ENCODE results near the gene MYL11.
"Not testable (repeated sequence)": the region's sequence is repeated elsewhere in the genome, so short reads cannot be mapped to it uniquely, and the experiment has no call there.

Gene MYL11

DNA sequence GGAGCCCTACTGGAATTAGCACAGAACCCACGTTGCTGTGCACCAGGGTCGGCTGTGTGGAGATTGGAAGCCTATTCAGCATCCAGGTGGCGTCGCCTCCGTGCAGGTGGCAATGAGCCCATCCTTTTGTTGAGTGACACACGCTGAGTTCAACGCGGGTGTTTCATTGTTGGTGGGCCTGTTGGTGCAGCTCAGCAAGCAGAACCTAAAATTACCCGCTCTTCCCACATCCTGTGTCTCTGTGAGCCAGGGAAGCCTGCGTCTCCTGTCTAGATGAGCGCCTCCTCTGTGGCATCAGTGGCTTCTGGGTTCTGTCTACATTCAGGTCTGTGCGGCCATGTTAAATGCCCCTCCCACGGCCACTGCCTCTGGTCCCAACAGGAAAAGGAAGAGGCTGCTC, 34.0 kb upstream of the MYL11 start:
- TF ChIP-seq, protein P1, sequence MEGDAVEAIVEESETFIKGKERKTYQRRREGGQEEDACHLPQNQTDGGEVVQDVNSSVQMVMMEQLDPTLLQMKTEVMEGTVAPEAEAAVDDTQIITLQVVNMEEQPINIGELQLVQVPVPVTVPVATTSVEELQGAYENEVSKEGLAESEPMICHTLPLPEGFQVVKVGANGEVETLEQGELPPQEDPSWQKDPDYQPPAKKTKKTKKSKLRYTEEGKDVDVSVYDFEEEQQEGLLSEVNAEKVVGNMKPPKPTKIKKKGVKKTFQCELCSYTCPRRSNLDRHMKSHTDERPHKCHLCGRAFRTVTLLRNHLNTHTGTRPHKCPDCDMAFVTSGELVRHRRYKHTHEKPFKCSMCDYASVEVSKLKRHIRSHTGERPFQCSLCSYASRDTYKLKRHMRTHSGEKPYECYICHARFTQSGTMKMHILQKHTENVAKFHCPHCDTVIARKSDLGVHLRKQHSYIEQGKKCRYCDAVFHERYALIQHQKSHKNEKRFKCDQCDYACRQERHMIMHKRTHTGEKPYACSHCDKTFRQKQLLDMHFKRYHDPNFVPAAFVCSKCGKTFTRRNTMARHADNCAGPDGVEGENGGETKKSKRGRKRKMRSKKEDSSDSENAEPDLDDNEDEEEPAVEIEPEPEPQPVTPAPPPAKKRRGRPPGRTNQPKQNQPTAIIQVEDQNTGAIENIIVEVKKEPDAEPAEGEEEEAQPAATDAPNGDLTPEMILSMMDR (IDR thresholded peaks at IDR 0.05; ENCODE audit: low read length), result no peak
- no peak for TF ChIP-seq EZH2phosphoT487 (IDR thresholded peaks at IDR 0.05; ENCODE audit: low read length)
- no peak for TF ChIP-seq EZH2 (optimal IDR thresholded peaks at IDR 0.05; ENCODE audit: low read depth, low read length)
- H3K9me2 ChIP-seq (replicated peaks; ENCODE audit: insufficient read depth, low read length), result no peaks in the 10 kb centered on the region
- H3K4me1 ChIP-seq (ENCODE audit: low read length), result peaks cover 21% of the 10 kb centered on the region
- no peak overlapping the region for H3K4me2 ChIP-seq (ENCODE audit: low read depth, low read length)
- H3K9me3 ChIP-seq (replicated peaks; ENCODE audit: insufficient read depth, low read length), result no peaks in the 10 kb centered on the region
- no peak overlapping the region for H3K4me3 ChIP-seq (ENCODE audit: low read length)
- H3K27me3 ChIP-seq (replicated peaks; ENCODE audit: insufficient read depth, low read length), result no peaks in the 10 kb centered on the region
- DNase-seq, result no peak
- no peak overlapping the region for H3K27ac ChIP-seq (ENCODE audit: low read length)
- peaks cover 13% of the 10 kb centered on the region for H3F3A ChIP-seq (ENCODE audit: insufficient read depth, low read length)
- H4K20me1 ChIP-seq (ENCODE audit: insufficient read depth, low read length), result no peaks in the 10 kb centered on the region
- H3K36me3 ChIP-seq (replicated peaks; ENCODE audit: insufficient read depth, low read length), result no peaks in the 10 kb centered on the region
- H3K79me2 ChIP-seq (ENCODE audit: low read length), result 0 out of 2 replicates have a peak, but pooled peaks cover 6% of the 10 kb centered on the region
- no peak overlapping the region for H2AFZ ChIP-seq (ENCODE audit: low read length)
- no peak overlapping the region for H3K9ac ChIP-seq (ENCODE audit: low read length)

DNA sequence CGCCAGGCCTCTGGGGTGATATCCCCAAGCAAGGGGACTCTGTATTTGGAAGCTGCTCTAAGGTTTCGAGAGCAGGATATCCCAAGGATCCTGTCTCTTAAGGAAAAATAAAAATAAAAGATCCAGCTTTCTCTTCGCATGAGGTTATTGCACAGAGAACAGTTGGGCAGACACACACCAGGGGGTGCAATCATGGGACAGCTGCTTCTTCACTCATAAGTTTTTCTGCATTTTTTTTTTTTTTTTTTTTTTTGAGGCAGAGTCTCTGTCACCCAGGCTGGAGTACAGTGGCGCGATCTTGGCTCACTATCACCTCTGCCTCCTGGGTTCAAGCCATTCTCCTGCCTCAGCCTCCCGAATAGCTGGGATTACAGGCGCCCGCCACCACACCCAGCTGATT, 32.6 kb upstream of the MYL11 start:
- not testable (repeated sequence) for H3K27ac ChIP-seq (ENCODE audit: low read length); H3K36me3 ChIP-seq (replicated peaks; ENCODE audit: insufficient read depth, low read length); H3K9me2 ChIP-seq (replicated peaks; ENCODE audit: insufficient read depth, low read length); H3K79me2 ChIP-seq (ENCODE audit: low read length); H3K4me2 ChIP-seq (ENCODE audit: low read depth, low read length); H3K9ac ChIP-seq (ENCODE audit: low read length); H3K27me3 ChIP-seq (replicated peaks; ENCODE audit: insufficient read depth, low read length); H3K9me3 ChIP-seq (replicated peaks; ENCODE audit: insufficient read depth, low read length); H4K20me1 ChIP-seq (ENCODE audit: insufficient read depth, low read length); H3K4me3 ChIP-seq (ENCODE audit: low read length); H3F3A ChIP-seq (ENCODE audit: insufficient read depth, low read length); H2AFZ ChIP-seq (ENCODE audit: low read length)
- H3K4me1 ChIP-seq (ENCODE audit: low read length), result peaks cover 14% of the 10 kb centered on the region
- TF ChIP-seq, protein P1 (IDR thresholded peaks at IDR 0.05; ENCODE audit: low read length), result 0 out of 2 replicates have a peak, but pooled peaks have one; percentile 7
- DNase-seq, result peak; percentile 13

DNA sequence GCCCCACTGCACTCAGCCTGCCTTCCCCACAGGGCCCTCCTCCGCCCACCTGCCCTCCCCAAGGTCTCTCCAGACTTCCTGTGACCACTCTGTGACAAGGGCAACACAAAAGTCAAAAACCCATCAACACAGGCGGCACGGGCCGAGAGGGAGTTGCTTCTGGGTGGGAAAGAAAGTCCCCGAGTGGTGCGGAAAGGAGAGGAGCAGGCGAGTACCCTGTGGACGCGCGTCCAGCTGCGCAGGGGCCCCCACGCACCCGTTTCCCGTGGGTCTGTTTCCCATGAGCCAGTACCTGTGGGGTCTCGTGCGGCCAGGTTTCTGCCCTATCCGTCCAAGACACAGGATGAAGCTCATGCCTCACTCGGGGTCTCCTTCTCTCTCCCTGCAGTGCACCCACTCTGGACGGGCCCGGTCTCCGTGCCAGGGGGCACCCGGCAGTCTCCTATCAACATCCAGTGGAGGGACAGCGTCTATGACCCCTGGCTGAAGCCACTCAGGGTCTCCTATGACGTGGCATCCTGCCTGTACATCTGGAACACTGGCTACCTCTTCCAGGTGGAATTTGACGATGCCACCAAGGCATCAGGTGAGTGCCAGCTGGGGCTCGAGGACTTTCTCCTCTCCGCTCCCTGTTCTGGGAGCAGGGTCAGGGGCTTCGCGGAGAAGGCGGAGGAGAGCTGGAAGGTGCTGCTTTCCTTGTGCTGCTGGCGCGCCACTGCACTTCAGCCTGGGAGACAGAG, 31.7 kb upstream of the MYL11 start:
- peak overlapping the region; percentile 70; the same call in 1 of the 2 replicates for H3K9ac ChIP-seq (ENCODE audit: low read length)
- no peaks in the 10 kb centered on the region for H3K36me3 ChIP-seq (replicated peaks; ENCODE audit: insufficient read depth, low read length)
- peaks cover 8% of the 10 kb centered on the region; the same call in 1 of the 2 replicates for H3F3A ChIP-seq (ENCODE audit: insufficient read depth, low read length)
- H2AFZ ChIP-seq (ENCODE audit: low read length), result peak overlapping the region; percentile 98
- H3K4me3 ChIP-seq (ENCODE audit: low read length), result peak overlapping the region; percentile 73
- H3K9me2 ChIP-seq (replicated peaks; ENCODE audit: insufficient read depth, low read length), result no peaks in the 10 kb centered on the region
- H3K27ac ChIP-seq (ENCODE audit: low read length), result peak overlapping the region; percentile 78; the same call in 1 of the 2 replicates
- peaks cover 14% of the 10 kb centered on the region for H3K4me1 ChIP-seq (ENCODE audit: low read length)
- no peak for TF ChIP-seq EZH2phosphoT487 (IDR thresholded peaks at IDR 0.05; ENCODE audit: low read length)
- TF ChIP-seq, protein P1 (IDR thresholded peaks at IDR 0.05; ENCODE audit: low read length), result no peak
- no peak for TF ChIP-seq EZH2 (optimal IDR thresholded peaks at IDR 0.05; ENCODE audit: low read depth, low read length)
- H4K20me1 ChIP-seq (ENCODE audit: insufficient read depth, low read length), result no peaks in the 10 kb centered on the region
- H3K27me3 ChIP-seq (replicated peaks; ENCODE audit: insufficient read depth, low read length), result no peaks in the 10 kb centered on the region
- peak overlapping the region; percentile 100 for H3K4me2 ChIP-seq (ENCODE audit: low read depth, low read length)
- no peaks in the 10 kb centered on the region for H3K9me3 ChIP-seq (replicated peaks; ENCODE audit: insufficient read depth, low read length)
- 0 out of 2 replicates have a peak, but pooled peaks cover 6% of the 10 kb centered on the region for H3K79me2 ChIP-seq (ENCODE audit: low read length)
- no peak for DNase-seq

DNA sequence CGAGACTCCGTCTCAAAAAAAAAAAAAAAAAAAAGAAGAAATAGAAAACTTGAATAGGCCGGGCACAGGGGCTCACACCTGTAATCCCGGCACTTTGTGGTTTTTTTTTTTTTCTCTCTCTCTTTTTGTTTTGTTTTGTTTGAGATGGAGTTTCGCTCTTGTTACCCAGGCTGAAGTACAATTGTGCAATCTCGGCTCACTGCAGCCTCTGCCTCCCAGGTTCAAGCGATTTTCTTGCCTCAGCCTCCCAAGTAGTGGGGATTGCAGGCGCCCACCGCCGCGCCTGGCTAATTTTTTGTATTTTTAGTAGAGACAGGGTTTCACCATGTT, 31.1 kb upstream of the MYL11 start:
- not testable (repeated sequence) for H3F3A ChIP-seq (ENCODE audit: insufficient read depth, low read length); H4K20me1 ChIP-seq (ENCODE audit: insufficient read depth, low read length); H3K9me2 ChIP-seq (replicated peaks; ENCODE audit: insufficient read depth, low read length); H3K27me3 ChIP-seq (replicated peaks; ENCODE audit: insufficient read depth, low read length); H3K9me3 ChIP-seq (replicated peaks; ENCODE audit: insufficient read depth, low read length); H3K36me3 ChIP-seq (replicated peaks; ENCODE audit: insufficient read depth, low read length); H3K79me2 ChIP-seq (ENCODE audit: low read length)
- DNase-seq, result peak; percentile 87
- Histone ChIP-seq H3K27ac (ENCODE audit: low read length) (peak overlapping the region; percentile 78; the same call in 1 of the 2 replicates), H3K4me1 (ENCODE audit: low read length) (peaks cover 14% of the 10 kb centered on the region), H3K4me2 (ENCODE audit: low read depth, low read length) (peak overlapping the region; percentile 100), H3K4me3 (ENCODE audit: low read length) (peak overlapping the region; percentile 73), H2AFZ (ENCODE audit: low read length) (peak overlapping the region; percentile 98), H3K9ac (ENCODE audit: low read length) (peak overlapping the region; percentile 70; the same call in 1 of the 2 replicates)
